Effector memory CD4-positive, alpha-beta T cell (primary cell): ENCODE data around the gene GFRA4.

Experiments used
- DNase-seq, 3 donors: peaks; one replicate each; pipeline ENCODE4 v3.0.0-alpha.2; 2020
- H3K27ac ChIP-seq: 2 replicates; pipeline ENCODE4 v1.7.0; 2013; ENCODE audit warnings: mild to moderate bottlenecking, low read length, moderate library complexity; ENCODE audit not compliant: insufficient read depth, poor library complexity, severe bottlenecking
- H3K27me3 ChIP-seq: replicated peaks from 2 replicates; pipeline ENCODE4 v1.7.0; 2013; ENCODE audit warnings: mild to moderate bottlenecking, low read length; ENCODE audit not compliant: insufficient read depth, control insufficient read depth, poor library complexity, severe bottlenecking
- H3K36me3 ChIP-seq: 2 replicates; pipeline ENCODE4 v1.7.0; 2013; ENCODE audit warnings: mild to moderate bottlenecking, low read length, moderate library complexity; ENCODE audit not compliant: control insufficient read depth, insufficient read depth
- H3K4me1 ChIP-seq: 2 replicates; pipeline ENCODE4 v1.7.0; 2013; ENCODE audit warnings: low read length, mild to moderate bottlenecking; ENCODE audit not compliant: control insufficient read depth, insufficient read depth, poor library complexity, severe bottlenecking
- H3K4me3 ChIP-seq: 2 replicates; pipeline ENCODE4 v1.7.0; 2013; ENCODE audit warnings: low read length, low read depth, mild to moderate bottlenecking; ENCODE audit not compliant: insufficient read depth, poor library complexity, severe bottlenecking
- H3K9me3 ChIP-seq: 2 replicates; pipeline ENCODE4 v1.7.0; 2013; ENCODE audit warnings: mild to moderate bottlenecking, low read length, moderate library complexity; ENCODE audit not compliant: control insufficient read depth

The GFRA4 gene

DNA sequence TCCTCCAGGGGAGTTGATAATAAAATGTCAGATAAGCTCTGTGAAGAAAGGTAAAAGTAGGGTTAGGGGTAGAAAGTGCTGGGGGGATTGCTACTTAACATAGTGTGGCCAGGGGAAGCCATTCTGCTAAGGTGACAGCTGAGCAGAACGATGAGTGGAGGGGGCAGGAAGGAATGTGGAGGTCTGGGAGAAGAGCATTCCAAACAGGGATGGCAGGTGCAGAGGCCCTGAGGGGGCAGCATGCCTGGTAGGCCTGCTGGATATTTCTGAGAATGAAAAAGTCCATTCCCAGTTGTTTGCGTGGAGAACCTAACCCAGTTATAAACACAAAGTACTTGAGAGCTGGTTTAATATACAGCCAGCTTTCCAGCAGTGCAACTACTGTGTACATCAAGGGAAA is 9.3 kb downstream of the GFRA4 start:
- no peaks in the 10 kb centered on the region for H3K36me3 ChIP-seq
- no peaks in the 10 kb centered on the region for H3K9me3 ChIP-seq
- H3K27ac ChIP-seq = no peak overlapping the region
- no peaks in the 10 kb centered on the region for H3K27me3 ChIP-seq
- DNase-seq = no peak
- H3K4me1 ChIP-seq = peaks cover 5% of the 10 kb centered on the region
- H3K4me3 ChIP-seq = no peak overlapping the region

DNA sequence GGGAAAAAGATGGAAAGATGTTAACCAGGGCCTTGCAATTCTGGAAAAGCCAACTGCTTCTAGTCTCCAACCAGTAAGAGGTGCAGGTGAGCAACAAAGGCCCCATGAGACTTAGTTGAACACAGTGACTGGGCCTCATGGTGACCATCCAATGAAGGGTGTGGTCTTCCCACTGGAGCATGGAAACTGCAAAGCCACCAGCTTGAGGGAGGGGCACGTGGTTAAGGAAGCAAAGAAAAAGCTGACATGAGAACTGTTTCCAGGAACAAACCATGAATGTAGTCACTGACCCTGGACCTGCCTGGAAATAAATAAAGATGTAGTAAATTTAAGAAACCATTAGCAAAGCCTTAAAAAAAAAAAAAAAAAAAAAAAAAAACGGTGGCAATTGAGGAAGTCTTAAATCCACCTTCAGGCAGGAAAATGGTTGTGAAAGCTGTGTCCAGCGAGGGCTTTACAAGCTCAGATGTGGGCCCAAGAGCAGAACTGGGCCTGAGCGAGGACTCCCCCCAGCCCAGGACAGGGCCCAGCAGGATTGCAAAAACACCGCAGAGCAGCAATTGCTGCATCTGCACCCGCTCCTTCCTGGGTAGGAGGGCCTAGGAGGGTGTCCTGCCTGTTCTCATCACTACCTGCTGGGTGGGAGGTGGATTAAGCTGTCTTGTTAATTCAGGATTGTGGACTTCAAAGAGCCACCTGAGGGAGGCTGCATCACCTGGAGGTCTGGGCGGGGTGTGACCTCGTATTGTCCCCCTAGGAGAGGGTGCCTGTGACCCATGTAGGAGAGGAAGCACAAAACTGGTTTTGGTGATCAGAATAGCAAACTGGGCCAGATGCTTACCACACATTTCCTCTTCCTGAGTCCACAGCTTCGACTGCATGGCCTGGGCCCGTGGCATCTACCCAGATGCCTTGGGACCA is 10.3 kb downstream of the GFRA4 start:
- peaks cover 5% of the 10 kb centered on the region for H3K4me1 ChIP-seq
- peaks cover 4% of the 10 kb centered on the region for H3K36me3 ChIP-seq
- no peak for DNase-seq
- no peak overlapping the region for H3K4me3 ChIP-seq
- no peak overlapping the region for H3K27ac ChIP-seq
- no peaks in the 10 kb centered on the region for H3K27me3 ChIP-seq
- H3K9me3 ChIP-seq = no peaks in the 10 kb centered on the region

DNA sequence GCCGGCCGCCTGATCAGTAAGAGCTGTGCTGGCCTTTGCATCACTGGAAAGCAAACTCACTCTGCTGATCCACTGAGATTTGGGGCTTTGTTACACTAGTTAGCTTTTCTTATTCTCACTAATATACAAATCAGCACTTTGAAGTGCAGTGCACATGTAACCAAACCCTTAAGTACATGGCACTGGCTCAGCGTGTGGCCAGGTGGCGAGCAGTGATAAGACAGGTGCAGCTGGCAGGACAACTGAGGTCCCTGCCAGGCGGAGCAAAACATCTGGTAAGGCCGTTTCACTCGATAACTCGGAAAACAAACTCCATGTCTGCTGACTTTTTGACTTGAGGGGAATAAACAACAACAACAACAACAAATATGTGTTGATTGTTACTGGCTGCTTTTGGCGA is 11.0 kb downstream of the GFRA4 start:
- Histone ChIP-seq H3K27ac (no peak overlapping the region), H3K4me1 (peaks cover 5% of the 10 kb centered on the region)
- no peak for DNase-seq

DNA sequence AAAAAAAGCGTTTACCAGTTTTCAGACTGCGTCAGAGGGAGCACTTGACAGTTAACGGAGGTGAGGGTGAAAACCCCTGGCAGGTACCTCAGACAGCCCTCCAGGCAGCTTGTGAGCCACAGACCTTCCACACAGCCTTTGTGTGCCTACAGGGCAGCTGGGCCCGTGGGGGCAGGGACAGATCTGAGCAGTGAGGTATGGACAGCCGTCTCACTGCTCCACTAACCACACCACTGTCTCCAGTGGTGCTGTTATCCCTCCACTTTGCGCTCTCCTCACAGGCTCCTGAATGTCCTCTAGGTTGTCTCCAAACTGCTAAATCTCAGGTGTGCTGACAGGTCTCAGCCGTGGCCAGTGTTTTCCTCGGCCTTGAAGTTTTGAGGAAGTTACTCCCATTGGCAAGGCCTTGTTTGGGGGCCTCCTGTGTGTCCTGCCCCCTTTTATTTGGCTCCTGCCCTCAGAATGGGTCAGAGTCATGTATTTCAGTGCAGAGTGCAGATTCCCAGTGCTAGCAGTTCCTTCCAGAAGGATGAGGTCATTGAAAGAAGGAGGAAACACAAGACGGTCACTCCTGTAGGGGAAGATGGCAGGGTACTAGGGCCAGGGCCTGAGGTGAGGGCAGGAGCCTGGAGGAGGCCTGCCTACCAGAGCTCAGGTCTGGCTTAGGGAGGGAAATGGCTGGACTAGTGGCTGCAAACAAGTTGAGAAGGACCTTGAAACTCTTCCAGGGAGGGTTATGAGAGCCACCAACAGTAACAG is 11.8 kb downstream of the GFRA4 start:
- Histone ChIP-seq H3K4me1 (peaks cover 5% of the 10 kb centered on the region), H3K36me3 (peaks cover 4% of the 10 kb centered on the region), H3K9me3 (no peaks in the 10 kb centered on the region), H3K27ac (no peak overlapping the region), H3K4me3 (no peak overlapping the region), H3K27me3 (no peaks in the 10 kb centered on the region)
- DNase-seq = no peak

More for the DNA sequence above, 11.0 kb downstream of the GFRA4 start:
- Histone ChIP-seq H3K9me3 (no peaks in the 10 kb centered on the region), H3K36me3 (peaks cover 4% of the 10 kb centered on the region), H3K4me3 (no peak overlapping the region), H3K27me3 (no peaks in the 10 kb centered on the region)

DNA sequence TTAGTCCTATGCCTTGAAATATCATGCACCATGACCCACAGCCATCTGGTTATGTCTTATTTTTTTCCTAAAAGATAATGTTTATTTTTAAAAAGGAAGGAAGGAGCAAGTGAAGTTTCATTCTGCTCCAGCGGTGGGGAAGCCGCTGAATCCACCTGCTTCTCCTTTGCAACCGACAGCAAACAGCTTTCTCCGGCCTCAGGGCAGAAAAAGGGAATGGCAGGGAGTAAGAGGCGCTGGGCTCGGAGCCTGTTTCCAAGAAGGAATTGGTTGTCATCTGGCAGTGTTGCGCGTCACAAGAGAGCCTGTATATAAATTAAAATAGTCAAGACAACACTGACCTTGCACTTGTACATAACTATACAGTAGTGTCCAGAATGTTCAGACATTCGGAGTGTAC is 14.2 kb downstream of the GFRA4 start:
- H3K4me1 ChIP-seq = peaks cover 5% of the 10 kb centered on the region
- H3K36me3 ChIP-seq = peaks cover 9% of the 10 kb centered on the region
- H3K4me3 ChIP-seq = no peak overlapping the region
- no peak overlapping the region for H3K27ac ChIP-seq
- DNase-seq = no peak
- H3K9me3 ChIP-seq = no peaks in the 10 kb centered on the region
- H3K27me3 ChIP-seq = no peaks in the 10 kb centered on the region

DNA sequence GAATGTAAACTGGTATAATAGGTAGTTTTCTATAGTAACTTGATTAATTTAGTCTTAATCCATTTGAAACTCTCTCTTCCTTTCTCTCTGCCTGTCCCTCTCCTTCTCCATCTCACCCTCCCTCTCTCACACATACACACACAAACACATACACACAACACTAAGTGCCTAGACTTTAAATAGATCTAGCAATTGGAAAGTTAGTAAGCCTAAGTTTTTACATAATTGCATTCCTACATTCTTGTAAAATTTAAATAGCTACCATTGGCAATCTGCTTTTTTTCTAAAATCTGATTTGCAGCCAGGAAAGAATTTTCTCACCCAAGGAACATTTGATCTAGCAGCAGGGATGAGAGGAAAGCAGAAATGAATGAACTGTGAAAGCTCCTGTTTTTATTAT is 15.7 kb downstream of the GFRA4 start:
- Histone ChIP-seq H3K4me1 (no peaks in the 10 kb centered on the region), H3K27me3 (no peaks in the 10 kb centered on the region), H3K4me3 (no peak overlapping the region), H3K27ac (no peak overlapping the region), H3K36me3 (peaks cover 9% of the 10 kb centered on the region), H3K9me3 (no peaks in the 10 kb centered on the region)
- no peak for DNase-seq

DNA sequence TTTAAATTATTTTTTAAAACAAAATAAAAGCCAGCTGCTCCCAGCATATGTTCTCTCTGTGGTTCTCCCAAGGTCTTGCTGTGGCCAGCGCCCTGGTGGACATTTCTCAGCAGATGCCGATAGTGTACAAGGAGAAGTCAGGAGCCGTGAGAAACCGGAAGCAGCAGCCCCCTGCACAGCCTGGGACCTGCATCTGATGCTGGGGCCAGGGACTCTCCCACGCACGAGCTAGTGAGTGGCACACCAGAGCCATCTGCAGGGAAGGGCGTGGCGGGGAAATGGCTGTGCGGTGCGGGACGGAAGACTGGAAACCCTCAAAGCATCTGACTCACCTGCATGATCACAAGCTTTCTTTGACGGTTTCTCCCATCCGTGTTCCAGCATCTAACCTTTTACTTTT is 16.5 kb downstream of the GFRA4 start:
- Histone ChIP-seq H3K4me1 (no peaks in the 10 kb centered on the region), H3K4me3 (no peak overlapping the region), H3K27me3 (no peaks in the 10 kb centered on the region), H3K9me3 (no peaks in the 10 kb centered on the region), H3K27ac (no peak overlapping the region), H3K36me3 (peaks cover 9% of the 10 kb centered on the region)
- DNase-seq = no peak

DNA sequence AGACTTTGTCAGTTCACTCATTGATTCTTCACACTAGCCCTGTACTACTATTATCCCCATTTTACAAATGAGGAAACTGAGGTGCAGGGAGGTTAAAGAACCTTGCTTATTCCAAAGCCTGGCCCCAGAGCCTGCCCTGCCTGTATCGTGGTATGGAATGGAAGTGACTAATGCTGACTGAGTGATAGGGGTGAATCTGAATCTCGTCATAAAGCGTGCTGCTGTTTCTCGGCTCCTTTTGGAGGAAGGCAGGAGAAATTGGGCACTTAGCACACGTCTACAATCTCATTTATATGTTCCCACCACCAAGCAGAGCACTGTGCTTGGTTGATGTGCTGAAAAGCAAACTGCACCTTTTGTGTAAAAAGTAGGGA is 17.1 kb downstream of the GFRA4 start:
- no peak overlapping the region for H3K27ac ChIP-seq
- H3K4me1 ChIP-seq = no peaks in the 10 kb centered on the region
- DNase-seq = no peak
- no peaks in the 10 kb centered on the region for H3K9me3 ChIP-seq
- peaks cover 9% of the 10 kb centered on the region for H3K36me3 ChIP-seq
- no peaks in the 10 kb centered on the region for H3K27me3 ChIP-seq
- no peak overlapping the region for H3K4me3 ChIP-seq

DNA sequence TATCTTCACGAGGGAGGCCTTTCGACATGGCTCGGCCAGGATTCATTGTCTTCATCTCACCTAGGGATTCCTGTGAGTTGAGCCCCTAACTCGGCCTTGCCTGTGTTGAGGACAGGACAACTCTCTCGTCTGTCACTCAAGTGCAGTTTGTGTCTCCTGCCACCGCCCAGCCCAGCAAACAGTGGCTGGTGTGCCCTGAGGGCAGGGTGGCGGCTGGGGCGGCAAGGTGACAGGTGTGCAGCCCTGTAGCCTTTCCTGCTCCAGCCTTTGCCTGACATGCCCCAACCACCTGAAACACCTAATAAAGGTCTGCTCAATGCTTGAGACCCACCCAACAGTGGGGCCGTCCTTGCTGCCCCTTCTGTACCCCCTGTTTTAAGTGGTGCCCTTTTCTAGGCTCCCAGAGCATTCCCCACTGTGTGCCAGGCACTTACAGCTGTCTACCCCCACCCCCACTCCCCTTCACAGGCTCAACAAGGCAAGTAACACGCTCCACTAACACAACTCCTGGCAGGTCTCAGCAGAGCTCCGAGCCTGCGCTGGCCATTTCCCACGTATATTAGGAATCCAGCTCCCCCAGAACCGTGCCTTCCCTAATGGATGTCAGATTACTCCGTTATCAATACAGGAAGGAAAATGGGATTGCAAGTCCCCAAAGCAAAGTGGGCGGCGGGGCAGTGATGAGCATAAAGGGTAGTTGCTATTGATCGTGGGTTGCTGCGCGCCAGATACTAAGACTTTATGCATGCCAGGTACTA is 17.7 kb downstream of the GFRA4 start:
- Histone ChIP-seq H3K9me3 (no peaks in the 10 kb centered on the region), H3K4me1 (no peaks in the 10 kb centered on the region), H3K27me3 (no peaks in the 10 kb centered on the region), H3K27ac (no peak overlapping the region), H3K36me3 (peaks cover 9% of the 10 kb centered on the region), H3K4me3 (no peak overlapping the region)
- no peak for DNase-seq
